DND-41 (cell line): ENCODE results near the gene PACRG.

Source experiments
- CTCF ChIP-seq: IDR thresholded peaks from 2 replicates; pipeline ENCODE4 v1.5.1; 2012; ENCODE audit warnings: borderline replicate concordance, low read length, moderate library complexity, mild to moderate bottlenecking; ENCODE audit not compliant: poor library complexity, severe bottlenecking; ENCODE audit errors: extremely low read depth
- EZH2 ChIP-seq: IDR thresholded peaks from 3 replicates; pipeline ENCODE4 v1.6.1; 2012; ENCODE audit warnings: borderline replicate concordance, low read depth, mild to moderate bottlenecking, moderate library complexity, low read length, inconsistent platforms; ENCODE audit not compliant: severe bottlenecking

- no peak for TF ChIP-seq CTCF
- TF ChIP-seq EZH2, result no peak
Observed at GRCh38 chr6:163263998-163264661, 536.4 kb downstream of the PACRG start.
